Subcutaneous adipose tissue (tissue), 4 donors: ENCODE results near the gene GLIS1. TPM values are rescaled to one million over a fixed set of nuclear protein-coding genes. Genes with fewer than 3 reads are reported as not detected.

Experiments
- total RNA-seq, 4 donors: library from RNA; depleted of rRNA; stranded (reverse); fragments of >200 nt; gene quantifications; one replicate each; pipeline ENCODE4 v1.1.0, GENCODE V29; 2016
- TF ChIP-seq, protein P1 (sequence below): fragments of 450-650 bp; IDR thresholded peaks from one replicate; pipeline ENCODE4 v1.5.1; 2016; ENCODE audit warnings: low read depth, mild to moderate bottlenecking, control low read depth, antibody characterized with exemption, moderate library complexity

GLIS1 gene
- total RNA-seq, 4 donors from 2014 or later: 0.17 to 3.6 TPM; not detected in 2

GRCh38 chr1:53601867-53602775 is 136.8 kb downstream of the GLIS1 start:
- TF ChIP-seq, protein P1, sequence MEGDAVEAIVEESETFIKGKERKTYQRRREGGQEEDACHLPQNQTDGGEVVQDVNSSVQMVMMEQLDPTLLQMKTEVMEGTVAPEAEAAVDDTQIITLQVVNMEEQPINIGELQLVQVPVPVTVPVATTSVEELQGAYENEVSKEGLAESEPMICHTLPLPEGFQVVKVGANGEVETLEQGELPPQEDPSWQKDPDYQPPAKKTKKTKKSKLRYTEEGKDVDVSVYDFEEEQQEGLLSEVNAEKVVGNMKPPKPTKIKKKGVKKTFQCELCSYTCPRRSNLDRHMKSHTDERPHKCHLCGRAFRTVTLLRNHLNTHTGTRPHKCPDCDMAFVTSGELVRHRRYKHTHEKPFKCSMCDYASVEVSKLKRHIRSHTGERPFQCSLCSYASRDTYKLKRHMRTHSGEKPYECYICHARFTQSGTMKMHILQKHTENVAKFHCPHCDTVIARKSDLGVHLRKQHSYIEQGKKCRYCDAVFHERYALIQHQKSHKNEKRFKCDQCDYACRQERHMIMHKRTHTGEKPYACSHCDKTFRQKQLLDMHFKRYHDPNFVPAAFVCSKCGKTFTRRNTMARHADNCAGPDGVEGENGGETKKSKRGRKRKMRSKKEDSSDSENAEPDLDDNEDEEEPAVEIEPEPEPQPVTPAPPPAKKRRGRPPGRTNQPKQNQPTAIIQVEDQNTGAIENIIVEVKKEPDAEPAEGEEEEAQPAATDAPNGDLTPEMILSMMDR: no peak

GRCh38 chr1:53601031-53601745 is 137.8 kb downstream of the GLIS1 start:
- TF ChIP-seq, protein P1: no peak

- TF ChIP-seq, protein P1: no peak
Observed at GRCh38 chr1:53600561-53600960, 138.4 kb downstream of the GLIS1 start.

- TF ChIP-seq, protein P1: no peak
Observed at GRCh38 chr1:53600001-53600400, 139.0 kb downstream of the GLIS1 start.

GRCh38 chr1:53599481-53599880 is 139.5 kb downstream of the GLIS1 start:
- TF ChIP-seq, protein P1: no peak

DNA sequence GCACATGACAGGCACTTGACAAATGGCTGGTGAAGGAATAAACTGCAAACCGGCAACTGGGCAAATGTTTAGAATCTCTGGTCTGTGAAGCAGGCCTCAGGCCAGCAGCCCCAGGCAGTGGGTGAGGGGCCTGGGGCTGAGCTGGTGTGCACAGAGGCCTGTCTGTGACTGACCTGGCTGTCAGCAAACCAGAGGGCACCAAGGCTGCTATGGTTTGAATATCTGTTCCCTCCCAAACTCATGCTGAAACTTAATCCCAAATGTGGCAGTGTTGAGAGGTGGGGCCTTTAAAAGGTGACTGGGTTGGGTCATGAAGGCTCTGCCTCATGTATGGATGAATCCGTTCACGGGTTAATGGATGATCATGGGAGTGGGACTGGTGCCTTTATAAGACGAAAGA is 140.0 kb downstream of the GLIS1 start:
- TF ChIP-seq, protein P1: no peak

- TF ChIP-seq, protein P1: no peak
Observed at GRCh38 chr1:53595906-53596305, 143.1 kb downstream of the GLIS1 start.
